A549 (cell line): ENCODE results near the gene ABCC5. TPM values are rescaled to one million over a fixed set of nuclear protein-coding genes. Genes with fewer than 3 reads are reported as not detected.

ENCODE experiments used
- ATAC-seq, 2 experiments: fragments of 200-7000 bp in 1 of 2; fragments of >200 bp in 1 of 2; cut with Nextera tagmentation in 1 of 2; cut with Tn5 transposase in 1 of 2; 3 replicates each; pipeline versions ENCODE4 v1.8.0 to v1.9.1; 2018 to 2020; ENCODE audit warnings: mild to moderate bottlenecking in 1 of 2, moderate library complexity in 1 of 2
- CTCF ChIA-PET: fragments of 300-600 bp; sonication (Branson Sonifier 250); formaldehyde crosslinking; extraction: SDS; loops from one replicate; lab custom pipeline; 2021; ENCODE audit warnings: antibody characterized with exemption, inconsistent platforms; lab: Yijun Ruan, JAX
- POLR2A ChIA-PET: fragments of 350-600 bp; formaldehyde crosslinking; extraction: SDS; loops from one replicate; lab custom pipeline; 2021; ENCODE audit warnings: antibody characterized with exemption, inconsistent platforms; lab: Yijun Ruan, JAX
- DNase-seq, 2 experiments: peaks; one replicate each; pipeline versions ENCODE4 v3.0.0 to v3.0.0-alpha.2; 2011 to 2016; ENCODE audit warnings: low read depth in 1 of 2, low spot score in 1 of 2
- FAIRE-seq: peaks from 2 replicates; lab custom pipeline; 2011; peaks lifted over from hg19 to GRCh38; lab: Jason Lieb, UNC
- H3K27ac ChIP-seq, 2 experiments: fragments of >200 bp; sonication (Bioruptor Twin); formaldehyde crosslinking; 3 replicates each; pipeline ENCODE4 v1.5.1; 2016 to 2017
- H3K4me1 ChIP-seq: fragments of >200 bp; sonication (Bioruptor Twin); formaldehyde crosslinking; 3 replicates; pipeline ENCODE4 v1.6.1; 2016
- H3K4me2 ChIP-seq: fragments of >200 bp; sonication (Bioruptor Twin); formaldehyde crosslinking; 3 replicates; pipeline ENCODE4 v1.6.1; 2016
- H3K4me3 ChIP-seq: fragments of >200 bp; sonication (Bioruptor Twin); formaldehyde crosslinking; 3 replicates; pipeline ENCODE4 v1.5.1; 2016
- H3K9me3 ChIP-seq: fragments of >200 bp; sonication (Bioruptor Twin); formaldehyde crosslinking; 3 replicates; pipeline ENCODE4 v1.6.1; 2016
- BCL3 ChIP-seq: fragments of >200 bp; sonication (Bioruptor Twin); formaldehyde crosslinking; IDR thresholded peaks from 3 replicates; pipeline ENCODE4 v1.6.1; 2016
- BHLHE40 ChIP-seq: IDR thresholded peaks from 2 replicates; pipeline ENCODE4 v1.6.1; 2012; ENCODE audit warnings: low read depth, low read length, inconsistent platforms
- CBX8 ChIP-seq: fragments of 200-600 bp; sonication (generic); IDR thresholded peaks from 2 replicates; pipeline ENCODE4 v1.6.1; 2016
- CEBPB ChIP-seq, 2 experiments: fragments of >200 bp in 1 of 2; sonication (Bioruptor Twin) in 1 of 2; formaldehyde crosslinking in 1 of 2; IDR thresholded peaks; 2 replicates each; pipeline ENCODE4 v1.6.1; 2012 to 2016
- CHD4 ChIP-seq: fragments of 200-600 bp; sonication (generic); IDR thresholded peaks from 2 replicates; pipeline ENCODE4 v1.6.1; 2016; ENCODE audit warnings: antibody characterized with exemption, mild to moderate bottlenecking, borderline replicate concordance
- CTCF ChIP-seq: fragments of >200 bp; sonication (Bioruptor Twin); formaldehyde crosslinking; IDR thresholded peaks from 3 replicates; pipeline ENCODE4 v1.5.1; 2016
- EP300 ChIP-seq, 2 experiments: fragments of >200 bp; sonication (Bioruptor Twin); formaldehyde crosslinking; IDR thresholded peaks; 2 replicates in 1 of 2; 3 replicates in 1 of 2; pipeline ENCODE4 v1.6.1; 2016 to 2017
- ESRRA ChIP-seq: fragments of 150-350 bp; IDR thresholded peaks from 2 replicates; pipeline ENCODE4 v1.6.1; 2014; ENCODE audit warnings: mild to moderate bottlenecking, low read length, borderline replicate concordance
- FOSB ChIP-seq: fragments of 250-450 bp; sonication (Bioruptor Pico); IDR thresholded peaks from 2 replicates; pipeline ENCODE4 v1.5.0; 2020; ENCODE audit warnings: mild to moderate bottlenecking, moderate library complexity
- GATA3 ChIP-seq: IDR thresholded peaks from 2 replicates; pipeline ENCODE4 v1.6.1; 2012; ENCODE audit warnings: borderline replicate concordance
- HES2 ChIP-seq: fragments of >200 bp; sonication (Bioruptor Twin); formaldehyde crosslinking; IDR thresholded peaks from 2 replicates; pipeline ENCODE4 v1.6.1; 2016
- HEYL ChIP-seq: fragments of 250-450 bp; sonication (Bioruptor Pico); IDR thresholded peaks from 2 replicates; pipeline ENCODE4 v1.8.0; 2021; ENCODE audit warnings: mild to moderate bottlenecking, moderate library complexity
- JUN ChIP-seq, 2 experiments: fragments of >200 bp; sonication (Bioruptor Twin); formaldehyde crosslinking; IDR thresholded peaks; 2 replicates in 1 of 2; 3 replicates in 1 of 2; pipeline ENCODE4 v1.6.1; 2016 to 2017
- KDM5A ChIP-seq: fragments of 200-600 bp; sonication (generic); IDR thresholded peaks from 2 replicates; pipeline ENCODE4 v1.6.1; 2016; ENCODE audit warnings: antibody characterized with exemption, mild to moderate bottlenecking
- MAX ChIP-seq: IDR thresholded peaks from 2 replicates; pipeline ENCODE4 v1.6.1; 2012
- MAZ ChIP-seq: fragments of 150-350 bp; IDR thresholded peaks from 2 replicates; pipeline ENCODE4 v1.6.1; 2014; ENCODE audit warnings: antibody characterized with exemption, low read depth, low read length, borderline replicate concordance
- MYC ChIP-seq: IDR thresholded peaks from 2 replicates; pipeline ENCODE4 v1.6.1; 2012; ENCODE audit warnings: mild to moderate bottlenecking, inconsistent platforms, low read length, improper control_type of control experiment, borderline replicate concordance
- NFE2L2 ChIP-seq: fragments of 150-350 bp; conservative IDR thresholded peaks from 2 replicates; pipeline ENCODE4 v1.6.1; 2014; ENCODE audit warnings: low read length
- PBX3 ChIP-seq: IDR thresholded peaks from 2 replicates; pipeline ENCODE4 v1.6.1; 2012
- PHF8 ChIP-seq: fragments of 200-600 bp; sonication (generic); IDR thresholded peaks from 2 replicates; pipeline ENCODE4 v1.6.1; 2016; ENCODE audit warnings: low read depth, mild to moderate bottlenecking, antibody characterized with exemption, moderate library complexity, borderline replicate concordance
- POLR2A ChIP-seq: IDR thresholded peaks from 2 replicates; pipeline ENCODE4 v1.6.1; 2012; ENCODE audit warnings: mild to moderate bottlenecking, low read length
- RAD21 ChIP-seq, 2 experiments: fragments of >200 bp in 1 of 2; sonication (Bioruptor Twin) in 1 of 2; formaldehyde crosslinking in 1 of 2; IDR thresholded peaks in 1 of 2; conservative IDR thresholded peaks in 1 of 2; 2 replicates in 1 of 2; 3 replicates in 1 of 2; pipeline ENCODE4 v1.6.1; 2012 to 2018; ENCODE audit warnings: inconsistent platforms in 1 of 2
- RARB ChIP-seq: fragments of 250-450 bp; sonication (Bioruptor Pico); IDR thresholded peaks from 2 replicates; pipeline ENCODE4 v1.8.0; 2021; ENCODE audit warnings: mild to moderate bottlenecking, moderate library complexity
- RNF2 ChIP-seq: fragments of 200-600 bp; sonication (generic); IDR thresholded peaks from 2 replicates; pipeline ENCODE4 v1.6.1; 2016; ENCODE audit warnings: low read depth, mild to moderate bottlenecking, antibody characterized with exemption, moderate library complexity, borderline replicate concordance
- SMC3 ChIP-seq: fragments of >200 bp; sonication (Bioruptor Twin); formaldehyde crosslinking; IDR thresholded peaks from 3 replicates; pipeline ENCODE4 v1.6.1; 2018; ENCODE audit warnings: inconsistent platforms
- SREBF2 ChIP-seq: fragments of 450-650 bp; IDR thresholded peaks from 2 replicates; pipeline ENCODE4 v1.6.1; 2014; ENCODE audit warnings: mild to moderate bottlenecking, moderate library complexity
- TFCP2L1 ChIP-seq: fragments of 250-450 bp; sonication (Bioruptor Pico); IDR thresholded peaks from 2 replicates; pipeline ENCODE4 v1.5.0; 2021; ENCODE audit warnings: mild to moderate bottlenecking
- USF2 ChIP-seq: fragments of 450-650 bp; IDR thresholded peaks from 2 replicates; pipeline ENCODE4 v1.6.1; 2014; ENCODE audit warnings: antibody characterized with exemption
- ZC3H11A ChIP-seq: fragments of 450-650 bp; IDR thresholded peaks from 2 replicates; pipeline ENCODE4 v1.6.1; 2014; ENCODE audit warnings: antibody characterized with exemption, mild to moderate bottlenecking
- ZNF302 ChIP-seq: fragments of 250-450 bp; sonication (Bioruptor Pico); IDR thresholded peaks from 2 replicates; pipeline ENCODE4 v1.9.0; 2021; ENCODE audit warnings: inconsistent platforms, mild to moderate bottlenecking, moderate library complexity
- ZSCAN20 ChIP-seq: fragments of 250-450 bp; sonication (Bioruptor Pico); IDR thresholded peaks from 2 replicates; pipeline ENCODE4 v1.8.0; 2022; ENCODE audit warnings: mild to moderate bottlenecking, moderate library complexity
- WGBS: methylation state at CpG from one replicate; pipeline ENCODE4 v1.1.6; 2017; ENCODE audit errors: missing lambda C conversion rate; 5-methylcytosine and 5-hydroxymethylcytosine counted together
- polyA plus RNA-seq, 4 experiments: library from polyadenylated mRNA; depleted of rRNA in 3 of 4; stranded (reverse); fragments of >200 nt; fragmentation: RNase III in 1 of 4; extraction: RNeasy Plus Mini Kit Qiagen cat#74134 plus additional on column Dnase treatment in 1 of 4; gene quantifications; 2 replicates in 3 of 4; 3 replicates in 1 of 4; pipeline ENCODE4 v1.2.3, GENCODE V29; 2011 to 2017

The ABCC5 gene
- polyA plus RNA-seq, 2 of the 4 experiments (the other 2 are of a cell fraction): 14.2 to 20.7 TPM

- peak within 1 kb of the TSS; percentile 79 for H3K4me3 ChIP-seq
- peak within 1 kb of the TSS; percentile 94 for H3K4me2 ChIP-seq
- ChIA-PET POLR2A (interaction anchor here (1.2 kb wide), 2 partner anchors 11 to 187 kb away, joined by 3 read pairs; partner anchors contain the start of gene YEATS2), CTCF (interaction anchor here (0.6 to 5.6 kb wide), 28 partner anchors 8 to 760 kb away, joined by 3 to 49 read pairs (median 4); partner anchors contain the start of gene ABCC5)
- FAIRE-seq: no peak
- WGBS: under 1% methylated on average over 30 of the region's 63 CpGs
- H3K27ac ChIP-seq: peak within 1 kb of the TSS; percentile 79 to 94
- peak; percentile 79 to 89 for DNase-seq
- H3K4me1 ChIP-seq: peaks cover 15% of the 10 kb centered on the region; the same call in 2 of the 3 replicates
- peak; percentile 99 to 100 for ATAC-seq
- H3K9me3 ChIP-seq: no peaks in the 10 kb centered on the region
- TF ChIP-seq FOSB (CRISPR knock-in tag) (no peak), MAX (peak; percentile 97), TFCP2L1 (CRISPR knock-in tag) (no peak), SREBF2 (no peak), PHF8 (peak; percentile 72; the same call in 1 of the 2 replicates), PBX3 (peak; percentile 79; the same call in 1 of the 2 replicates), GATA3 (peak; percentile 42; the same call in 1 of the 2 replicates), RNF2 (no peak), CBX8 (no peak), CTCF (peak; percentile 78), ZC3H11A (no peak), RAD21 (conservative IDR thresholded peaks at IDR 0.05 in 1 of 2, IDR thresholded peaks at IDR 0.05 in 1 of 2) (peak; percentile 38 to 51; a peak in 4 of 5 replicates), EP300 (IDR thresholded peaks at IDR 0.05) (no peak), BCL3 (0 out of 3 replicates have a peak, but pooled peaks have one; percentile 57), RARB (no peak), HEYL (CRISPR knock-in tag) (no peak), POLR2A (peak; percentile 86), MAZ (no peak), ZSCAN20 (CRISPR knock-in tag) (no peak), KDM5A (peak; percentile 74; the same call in 1 of the 2 replicates), MYC (peak; percentile 90), USF2 (no peak), JUN (IDR thresholded peaks at IDR 0.05) (peak; percentile 37 to 79; a peak in 4 of 5 replicates), NFE2L2 (no peak), BHLHE40 (no peak), CEBPB (IDR thresholded peaks at IDR 0.05) (0 out of 4 replicates have a peak, but pooled peaks of 1 of the 2 experiments have one; percentile 15), CHD4 (no peak), ZNF302 (CRISPR knock-in tag) (no peak), SMC3 (peak; percentile 41; the same call in 2 of the 3 replicates), ESRRA (no peak), HES2 (no peak)
- TF ChIP-seq, all 56 proteins: peak for 13
These were observed 133.0 kb downstream of the ABCC5 start, which contains the start of gene PARL for GRCh38 chr3:183884427-183885296. PARL (minus strand) TSS chr3:183884880; CDS start chr3:183884846, 34 bp downstream.
